Measurements from ENCODE around the gene ZKSCAN3.

ZKSCAN3 gene

GRCh38 chr6:28377879-28378278 is 28.1 kb downstream of the ZKSCAN3 start:
- no peak overlapping the region for H3K9ac ChIP-seq (ENCODE audit: low read depth, low read length)
- no peak overlapping the region for H3K27ac ChIP-seq (ENCODE audit: low read depth, low read length)
- H3K27me3 ChIP-seq (ENCODE audit: insufficient read depth, low read length), result no peaks in the 10 kb centered on the region
- WGBS, result 100% methylated on average over 1 of the region's 1 CpG
- peaks cover 45% of the 10 kb centered on the region for H3K36me3 ChIP-seq (ENCODE audit: insufficient read depth, low read length)
- H3K9me3 ChIP-seq (ENCODE audit: insufficient read depth, low read depth, low read length), result peaks cover 2% of the 10 kb centered on the region; the same call in 1 of the 2 replicates
- H3K4me3 ChIP-seq (ENCODE audit: low read length), result no peak overlapping the region
- peaks cover 6% of the 10 kb centered on the region; the same call in 1 of the 2 replicates for H3K4me1 ChIP-seq (ENCODE audit: insufficient read depth, low read length)

- peaks cover 45% of the 10 kb centered on the region for H3K36me3 ChIP-seq (ENCODE audit: insufficient read depth, low read length)
- no peak overlapping the region for H3K4me3 ChIP-seq (ENCODE audit: low read length)
- H3K27me3 ChIP-seq (ENCODE audit: insufficient read depth, low read length), result no peaks in the 10 kb centered on the region
- H3K9me3 ChIP-seq (ENCODE audit: insufficient read depth, low read depth, low read length), result peaks cover 2% of the 10 kb centered on the region; the same call in 1 of the 2 replicates
- peaks cover 8% of the 10 kb centered on the region; the same call in 1 of the 2 replicates for H3K4me1 ChIP-seq (ENCODE audit: insufficient read depth, low read length)
- H3K9ac ChIP-seq (ENCODE audit: low read depth, low read length), result no peak overlapping the region
- no peak overlapping the region for H3K27ac ChIP-seq (ENCODE audit: low read depth, low read length)
Observed at GRCh38 chr6:28378644-28379043, 28.9 kb downstream of the ZKSCAN3 start.

- WGBS, result 94% methylated on average over 2 of the region's 2 CpGs
- Histone ChIP-seq H3K9me3 (ENCODE audit: insufficient read depth, low read depth, low read length) (peaks cover 2% of the 10 kb centered on the region; the same call in 1 of the 2 replicates), H3K4me1 (ENCODE audit: insufficient read depth, low read length) (peaks cover 11% of the 10 kb centered on the region; the same call in 1 of the 2 replicates), H3K36me3 (ENCODE audit: insufficient read depth, low read length) (peaks cover 52% of the 10 kb centered on the region), H3K27me3 (ENCODE audit: insufficient read depth, low read length) (no peaks in the 10 kb centered on the region), H3K9ac (ENCODE audit: low read depth, low read length) (no peak overlapping the region), H3K27ac (ENCODE audit: low read depth, low read length) (no peak overlapping the region), H3K4me3 (ENCODE audit: low read length) (no peak overlapping the region)
Observed at GRCh38 chr6:28380381-28380780, 30.6 kb downstream of the ZKSCAN3 start.

GRCh38 chr6:28383235-28384142 is 33.7 kb downstream of the ZKSCAN3 start:
- Histone ChIP-seq H3K9me3 (ENCODE audit: insufficient read depth, low read depth, low read length) (peaks cover 2% of the 10 kb centered on the region; the same call in 1 of the 2 replicates), H3K4me3 (ENCODE audit: low read length) (peak overlapping the region; percentile 66), H3K4me1 (ENCODE audit: insufficient read depth, low read length) (peaks cover 11% of the 10 kb centered on the region; the same call in 1 of the 2 replicates), H3K9ac (ENCODE audit: low read depth, low read length) (peak overlapping the region; percentile 69), H3K27ac (ENCODE audit: low read depth, low read length) (peak overlapping the region; percentile 68), H3K27me3 (ENCODE audit: insufficient read depth, low read length) (no peaks in the 10 kb centered on the region), H3K36me3 (ENCODE audit: insufficient read depth, low read length) (peaks cover 72% of the 10 kb centered on the region)
- 9% methylated on average over 30 of the region's 31 CpGs for WGBS

GRCh38 chr6:28384143-28384533 is 34.4 kb downstream of the ZKSCAN3 start:
- Histone ChIP-seq H3K9ac (ENCODE audit: low read depth, low read length) (peak overlapping the region; percentile 69; the same call in 1 of the 2 replicates), H3K9me3 (ENCODE audit: insufficient read depth, low read depth, low read length) (peaks cover 2% of the 10 kb centered on the region; the same call in 1 of the 2 replicates), H3K4me1 (ENCODE audit: insufficient read depth, low read length) (peaks cover 11% of the 10 kb centered on the region; the same call in 1 of the 2 replicates), H3K4me3 (ENCODE audit: low read length) (peak overlapping the region; percentile 66), H3K36me3 (ENCODE audit: insufficient read depth, low read length) (peaks cover 72% of the 10 kb centered on the region), H3K27me3 (ENCODE audit: insufficient read depth, low read length) (no peaks in the 10 kb centered on the region), H3K27ac (ENCODE audit: low read depth, low read length) (no peak overlapping the region; the same call in 1 of the 2 replicates)
- WGBS, result 86% methylated on average over 2 of the region's 2 CpGs

GRCh38 chr6:28390688-28391087 is 40.9 kb downstream of the ZKSCAN3 start:
- Histone ChIP-seq H3K9ac (ENCODE audit: low read depth, low read length) (no peak overlapping the region), H3K27ac (ENCODE audit: low read depth, low read length) (no peak overlapping the region), H3K27me3 (ENCODE audit: insufficient read depth, low read length) (no peaks in the 10 kb centered on the region), H3K4me1 (ENCODE audit: insufficient read depth, low read length) (no peaks in the 10 kb centered on the region), H3K4me3 (ENCODE audit: low read length) (no peak overlapping the region), H3K9me3 (ENCODE audit: insufficient read depth, low read depth, low read length) (no peaks in the 10 kb centered on the region), H3K36me3 (ENCODE audit: insufficient read depth, low read length) (peaks cover 90% of the 10 kb centered on the region)
- 98% methylated on average over 8 of the region's 8 CpGs for WGBS

GRCh38 chr6:28393912-28394662 is 44.3 kb downstream of the ZKSCAN3 start:
- no peak overlapping the region for H3K27ac ChIP-seq (ENCODE audit: low read depth, low read length)
- no peak overlapping the region for H3K9ac ChIP-seq (ENCODE audit: low read depth, low read length)
- no peak overlapping the region for H3K4me3 ChIP-seq (ENCODE audit: low read length)
- WGBS, result 74% methylated on average over 5 of the region's 5 CpGs
- no peaks in the 10 kb centered on the region for H3K27me3 ChIP-seq (ENCODE audit: insufficient read depth, low read length)
- H3K4me1 ChIP-seq (ENCODE audit: insufficient read depth, low read length), result 0 out of 2 replicates have a peak, but pooled peaks cover 8% of the 10 kb centered on the region
- no peaks in the 10 kb centered on the region for H3K9me3 ChIP-seq (ENCODE audit: insufficient read depth, low read depth, low read length)
- H3K36me3 ChIP-seq (ENCODE audit: insufficient read depth, low read length), result peaks cover 85% of the 10 kb centered on the region

GRCh38 chr6:28395918-28396317 is 46.2 kb downstream of the ZKSCAN3 start:
- no peak overlapping the region for H3K27ac ChIP-seq (ENCODE audit: low read depth, low read length)
- WGBS, result 100% methylated on average over 4 of the region's 4 CpGs
- no peaks in the 10 kb centered on the region for H3K9me3 ChIP-seq (ENCODE audit: insufficient read depth, low read depth, low read length)
- peaks cover 67% of the 10 kb centered on the region for H3K36me3 ChIP-seq (ENCODE audit: insufficient read depth, low read length)
- peaks cover 11% of the 10 kb centered on the region; the same call in 1 of the 2 replicates for H3K4me1 ChIP-seq (ENCODE audit: insufficient read depth, low read length)
- no peak overlapping the region for H3K9ac ChIP-seq (ENCODE audit: low read depth, low read length)
- H3K4me3 ChIP-seq (ENCODE audit: low read length), result no peak overlapping the region
- peaks cover 4% of the 10 kb centered on the region for H3K27me3 ChIP-seq (ENCODE audit: insufficient read depth, low read length)

- Histone ChIP-seq H3K9me3 (ENCODE audit: insufficient read depth, low read depth, low read length) (no peaks in the 10 kb centered on the region), H3K27ac (ENCODE audit: low read depth, low read length) (peak within 1 kb of the TSS; percentile 85), H3K4me3 (ENCODE audit: low read length) (peak within 1 kb of the TSS; percentile 89), H3K27me3 (ENCODE audit: insufficient read depth, low read length) (peaks cover 31% of the 10 kb centered on the region), H3K4me1 (ENCODE audit: insufficient read depth, low read length) (peaks cover 11% of the 10 kb centered on the region; the same call in 1 of the 2 replicates), H3K36me3 (ENCODE audit: insufficient read depth, low read length) (peaks cover 35% of the 10 kb centered on the region), H3K9ac (ENCODE audit: low read depth, low read length) (peak within 1 kb of the TSS; percentile 89)
- WGBS, result under 1% methylated on average over 49 of the region's 49 CpGs
Observed at GRCh38 chr6:28399350-28400121, 49.8 kb downstream of the ZKSCAN3 start, which contains the start of gene ZSCAN12. ZSCAN12 (minus strand) TSS chr6:28399747; CDS start chr6:28398405, 1,342 bp downstream.

GRCh38 chr6:28400122-28400451 is 50.3 kb downstream of the ZKSCAN3 start:
- Histone ChIP-seq H3K9me3 (ENCODE audit: insufficient read depth, low read depth, low read length) (no peaks in the 10 kb centered on the region), H3K4me3 (ENCODE audit: low read length) (peak overlapping the region; percentile 89)
- 0% methylated on average over 4 of the region's 8 CpGs for WGBS

More at GRCh38 chr6:28400122-28400451, 50.3 kb downstream of the ZKSCAN3 start:
- peak overlapping the region; percentile 85 for H3K27ac ChIP-seq (ENCODE audit: low read depth, low read length)
- H3K27me3 ChIP-seq (ENCODE audit: insufficient read depth, low read length), result peaks cover 31% of the 10 kb centered on the region
- H3K4me1 ChIP-seq (ENCODE audit: insufficient read depth, low read length), result peaks cover 11% of the 10 kb centered on the region; the same call in 1 of the 2 replicates
- peaks cover 32% of the 10 kb centered on the region for H3K36me3 ChIP-seq (ENCODE audit: insufficient read depth, low read length)
- H3K9ac ChIP-seq (ENCODE audit: low read depth, low read length), result peak overlapping the region; percentile 89

Data from HUES64 (cell line).